K562 (cell line): ENCODE results near the gene LSM14B. TPM values are rescaled to one million over a fixed set of nuclear protein-coding genes. Genes with fewer than 3 reads are reported as not detected.

Experiments
- ATAC-seq: fragments of 200-7000 bp; cut with Tn5 transposase; 3 replicates; pipeline ENCODE4 v1.9.1; 2020; ENCODE audit warnings: moderate library complexity
- BruUV-seq: library from RNA; stranded (reverse); fragments of 400-500 nt; replicated peaks from 2 replicates; lab custom pipeline; 2021; lab: Mats Ljungman, UMichigan
- CTCF ChIA-PET: fragments of 300-600 bp; formaldehyde crosslinking; extraction: SDS; loops from one replicate; lab custom pipeline; 2021; ENCODE audit warnings: low intra/inter-chr PET ratio; lab: Yijun Ruan, JAX
- POLR2A ChIA-PET: fragments of 300-600, 350-650 bp; sonication (Branson Sonifier 250); formaldehyde crosslinking; extraction: SDS; loops from one replicate; lab custom pipeline; 2021; ENCODE audit warnings: antibody characterized with exemption, inconsistent platforms; lab: Yijun Ruan, JAX
- DNase-seq, 4 experiments: peaks; one replicate each; pipeline versions ENCODE4 v3.0.0 to v3.0.0-alpha.2; 2011 to 2018; ENCODE audit warnings: low spot score in 3 of 4, mixed read lengths in 3 of 4; ENCODE audit errors: extremely low read depth in 1 of 4
- FAIRE-seq: peaks from 2 replicates; lab custom pipeline; 2011; peaks lifted over from hg19 to GRCh38; lab: Jason Lieb, UNC
- H2AFZ ChIP-seq: 2 replicates; pipeline ENCODE4 v1.6.0; 2011; ENCODE audit warnings: low read depth, low read length, control low read depth, inconsistent platforms
- H3K27ac ChIP-seq: fragments of 200-600 bp; 3 replicates; pipeline ENCODE4 v1.8.0; 2011; ENCODE audit warnings: low read depth, mild to moderate bottlenecking, control low read depth, inconsistent platforms, low read length, moderate library complexity, mixed read lengths; ENCODE audit errors: extremely low read depth
- H3K27me3 ChIP-seq, 2 experiments: fragments of 300-600 bp in 1 of 2; 2 replicates in 1 of 2; 3 replicates in 1 of 2; pipeline versions ENCODE4 v1.6.0 to v1.8.0; 2011; ENCODE audit warnings: inconsistent platforms in 2 of 2, low read length in 2 of 2, mild to moderate bottlenecking in 1 of 2, mixed read lengths in 1 of 2, moderate library complexity in 1 of 2; ENCODE audit not compliant: control insufficient read depth in 2 of 2, insufficient read depth in 2 of 2
- H3K36me3 ChIP-seq: fragments of 300-600 bp; 3 replicates; pipeline ENCODE4 v1.8.0; 2011; ENCODE audit warnings: mild to moderate bottlenecking, low read length, inconsistent platforms; ENCODE audit not compliant: control insufficient read depth, insufficient read depth
- H3K4me1 ChIP-seq, 2 experiments: fragments of 200-600 bp in 1 of 2; replicated peaks in 1 of 2; 2 replicates in 1 of 2; 3 replicates in 1 of 2; pipeline versions ENCODE4 v1.5.1 to v1.8.0; 2011; ENCODE audit warnings: inconsistent platforms in 2 of 2, low read length in 2 of 2, mild to moderate bottlenecking in 1 of 2, mixed read lengths in 1 of 2, moderate library complexity in 1 of 2; ENCODE audit not compliant: control insufficient read depth in 2 of 2, insufficient read depth in 2 of 2
- H3K4me2 ChIP-seq: 2 replicates; pipeline ENCODE4 v1.6.1; 2011; ENCODE audit warnings: low read length, control low read depth, inconsistent platforms, mixed read lengths; ENCODE audit not compliant: insufficient read depth
- H3K4me3 ChIP-seq: fragments of 200-600 bp; sonication (generic), shearing (Covaris generic); 2 replicates; pipeline ENCODE4 v1.5.1; 2016; ENCODE audit warnings: control low read depth, inconsistent platforms
- H3K79me2 ChIP-seq: fragments of 200-600 bp; 3 replicates; pipeline ENCODE4 v1.8.0; 2011; ENCODE audit warnings: low read length, inconsistent platforms; ENCODE audit not compliant: control insufficient read depth, insufficient read depth
- H3K9ac ChIP-seq, 2 experiments: 2 replicates each; pipeline versions ENCODE4 v1.6.0 to v1.6.1; 2011; ENCODE audit warnings: low read depth in 2 of 2, low read length in 2 of 2, control low read depth in 1 of 2, inconsistent platforms in 1 of 2, mild to moderate bottlenecking in 1 of 2, mixed read lengths in 1 of 2; ENCODE audit not compliant: insufficient read depth in 1 of 2
- H3K9me1 ChIP-seq: one replicate; pipeline ENCODE4 v1.6.0; 2011; ENCODE audit warnings: inconsistent platforms, mild to moderate bottlenecking, low read length, moderate library complexity; ENCODE audit not compliant: control insufficient read depth, insufficient read depth
- H3K9me3 ChIP-seq: replicated peaks from 2 replicates; pipeline ENCODE4 v1.5.1; 2011; ENCODE audit warnings: low read depth, low read length, inconsistent platforms; ENCODE audit not compliant: control insufficient read depth, insufficient read depth
- H4K20me1 ChIP-seq: replicated peaks from 2 replicates; pipeline ENCODE4 v1.6.1; 2011; ENCODE audit warnings: low read length, inconsistent platforms, mixed read lengths; ENCODE audit not compliant: control insufficient read depth, insufficient read depth
- ADNP ChIP-seq: fragments of 200-800 bp; sonication (Bioruptor generic); IDR thresholded peaks from 2 replicates; pipeline ENCODE4 v1.6.1; 2016; ENCODE audit warnings: missing genetic modification characterization, missing compliant biosample characterization
- ELF2 ChIP-seq: fragments of 250-450 bp; sonication (Bioruptor Pico); IDR thresholded peaks from 2 replicates; pipeline ENCODE4 v1.5.0; 2021; ENCODE audit warnings: mild to moderate bottlenecking
- ETV5 ChIP-seq: sonication (generic); formaldehyde crosslinking; IDR thresholded peaks from 2 replicates; pipeline ENCODE4 v1.4.0; 2020; ENCODE audit warnings: low read depth, mild to moderate bottlenecking, missing genetic modification reagents
- U2AF2 ChIP-seq: fragments of 200-400 bp; formaldehyde crosslinking; optimal IDR thresholded peaks from 2 replicates; pipeline ENCODE3; 2017; ENCODE audit warnings: low read depth, mild to moderate bottlenecking, low read length
- ZNF232 ChIP-seq: sonication (generic); formaldehyde crosslinking; IDR thresholded peaks from 2 replicates; pipeline ENCODE4 v1.8.0; 2022; ENCODE audit warnings: mild to moderate bottlenecking, missing genetic modification reagents
- ZNF384 ChIP-seq: IDR thresholded peaks from 2 replicates; pipeline ENCODE4 v1.6.1; 2012; ENCODE audit warnings: low read depth, low read length, improper control_type of control experiment
- WGBS: fragments of 100-300 bp; shearing (Covaris generic); methylation state at CpG from one replicate; pipeline ENCODE4 v1.1.6; 2016; ENCODE audit warnings: low coverage, mixed read lengths; ENCODE audit not compliant: insufficient coverage; ENCODE audit errors: missing lambda C conversion rate; 5-methylcytosine and 5-hydroxymethylcytosine counted together
- in situ Hi-C: fragments of 300-500 bp; cut with MboI; formaldehyde crosslinking; loops from 4 replicates; pipeline ENCODE4 v1.15.0; 2018; ENCODE audit warnings: inconsistent platforms, mixed read lengths
- intact Hi-C: fragments of 100-400 bp; cut with micrococcal nuclease; formaldehyde crosslinking; loops from 2 replicates; pipeline ENCODE4 v1.14.2; 2022
- polyA plus RNA-seq, 8 experiments: library from polyadenylated mRNA; depleted of rRNA in 4 of 8; stranded (reverse) in 5 of 8; unstranded in 3 of 8; fragments of >200 nt; fragmentation: Nextera tagmentation in 2 of 8; fragmentation: Illumina TruSeq in 1 of 8; extraction: Ambion mirVana in 2 of 8; extraction: Trizol in 1 of 8; gene quantifications; 2 replicates each; pipeline versions ENCODE4 v1.2.1 to v1.2.3, GENCODE V29; 2011 to 2014; ENCODE audit warnings: inconsistent platforms in 1 of 8, missing spikeins in 1 of 8
- total RNA-seq, 7 experiments: library from RNA; depleted of rRNA in 6 of 7; stranded (reverse); fragments of >200 nt in 6 of 7; fragmentation: Illumina TruSeq in 2 of 7; extraction: Trizol in 2 of 7; gene quantifications; 2 replicates each; pipeline versions ENCODE4 v1.2.1 to v1.2.3, GENCODE V29; 2011 to 2021; ENCODE audit warnings: low replicate concordance in 1 of 7
- TF ChIP-seq, protein P1 (sequence below): fragments of 450-650 bp; formaldehyde crosslinking; IDR thresholded peaks from 2 replicates; pipeline ENCODE4 v1.4.0; 2020; ENCODE audit warnings: mild to moderate bottlenecking, moderate library complexity
- TF ChIP-seq, protein P2 (sequence below), 2 experiments: fragments of 150-350 bp in 1 of 2; IDR thresholded peaks; 2 replicates each; pipeline ENCODE4 v1.6.1; 2012 to 2016; ENCODE audit warnings: low read depth in 2 of 2, low read length in 2 of 2, mild to moderate bottlenecking in 1 of 2, moderate library complexity in 1 of 2
- TF ChIP-seq, protein P3 (sequence below): sonication (generic); formaldehyde crosslinking; IDR thresholded peaks from 2 replicates; pipeline ENCODE4 v1.8.0; 2022; ENCODE audit warnings: mild to moderate bottlenecking, missing genetic modification reagents
- TF ChIP-seq, protein P4 (sequence below), 3 experiments: fragments of 200-800 bp in 1 of 3; sonication (Bioruptor generic) in 1 of 3; sonication (generic) in 1 of 3; formaldehyde crosslinking in 1 of 3; IDR thresholded peaks; 2 replicates each; pipeline versions ENCODE4 v1.6.1 to v1.8.0; 2016 to 2022; ENCODE audit warnings: mild to moderate bottlenecking in 2 of 3, missing compliant biosample characterization in 2 of 3, missing genetic modification characterization in 2 of 3, missing genetic modification reagents in 1 of 3

The LSM14B gene
- total and polyA plus RNA-seq, 9 of the 15 experiments (the other 6 are each of a cell fraction or from before 2014, with no cell fraction given): 0.66 to 36.0 (median 20.2) TPM

DNA sequence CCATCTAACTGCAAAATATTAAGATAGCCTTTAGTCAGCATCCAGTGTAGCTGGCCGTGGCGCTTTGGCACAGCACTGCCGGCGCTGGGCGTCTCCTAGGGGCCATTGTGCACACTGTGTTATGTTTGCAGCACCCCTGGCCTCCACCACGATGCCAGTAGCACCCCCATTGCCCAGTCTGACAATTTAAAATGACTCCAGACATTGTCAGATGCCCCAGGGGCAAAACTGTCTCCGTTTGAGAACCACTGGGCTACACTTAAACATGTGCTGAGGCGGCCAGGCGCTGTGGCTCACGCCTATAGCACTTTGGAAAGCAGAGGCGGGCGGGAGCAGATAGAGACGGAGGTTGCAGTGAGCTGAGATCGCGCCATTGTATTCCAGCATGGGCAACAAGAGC, 54.6 kb downstream of the LSM14B start (continued):
- TF ChIP-seq, protein P1, sequence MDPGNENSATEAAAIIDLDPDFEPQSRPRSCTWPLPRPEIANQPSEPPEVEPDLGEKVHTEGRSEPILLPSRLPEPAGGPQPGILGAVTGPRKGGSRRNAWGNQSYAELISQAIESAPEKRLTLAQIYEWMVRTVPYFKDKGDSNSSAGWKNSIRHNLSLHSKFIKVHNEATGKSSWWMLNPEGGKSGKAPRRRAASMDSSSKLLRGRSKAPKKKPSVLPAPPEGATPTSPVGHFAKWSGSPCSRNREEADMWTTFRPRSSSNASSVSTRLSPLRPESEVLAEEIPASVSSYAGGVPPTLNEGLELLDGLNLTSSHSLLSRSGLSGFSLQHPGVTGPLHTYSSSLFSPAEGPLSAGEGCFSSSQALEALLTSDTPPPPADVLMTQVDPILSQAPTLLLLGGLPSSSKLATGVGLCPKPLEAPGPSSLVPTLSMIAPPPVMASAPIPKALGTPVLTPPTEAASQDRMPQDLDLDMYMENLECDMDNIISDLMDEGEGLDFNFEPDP: no peak
- TF ChIP-seq ADNP: no peak
- TF ChIP-seq ZNF232 (CRISPR knock-in tag): no peak
- TF ChIP-seq U2AF2: no peak
- no peak for TF ChIP-seq ELF2 (CRISPR knock-in tag)
- TF ChIP-seq ETV5: no peak

DNA sequence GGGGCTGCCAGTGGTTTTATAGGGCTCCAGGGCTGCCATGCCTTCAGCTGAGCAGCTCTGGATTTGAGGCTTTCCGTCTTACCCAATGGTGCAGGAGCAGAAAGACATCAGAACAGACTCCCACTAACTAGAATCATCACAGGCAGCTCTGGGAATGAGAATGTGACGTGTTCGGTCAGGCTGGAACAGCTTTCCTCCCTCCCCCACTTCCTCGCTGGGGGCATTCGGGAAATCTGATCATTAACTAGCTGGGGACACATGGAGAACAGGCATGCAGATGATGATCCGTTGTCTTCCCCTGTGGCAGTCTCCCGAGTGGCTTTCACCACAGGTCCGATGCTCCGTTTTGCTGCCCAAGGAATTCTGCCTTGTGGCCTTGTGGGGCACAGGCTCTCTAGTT, 55.0 kb downstream of the LSM14B start:
- WGBS: 90% methylated on average over 8 of the region's 9 CpGs
- no peak for FAIRE-seq
- intact Hi-C loops: no loop called here
- in situ Hi-C loops: no loop called here
- Histone ChIP-seq H2AFZ (no peak overlapping the region), H3K4me2 (no peak overlapping the region), H3K4me1 (peaks cover under 1 to 5% of the 10 kb centered on the region in 2 experiments; a peak in 4 of 5 replicates), H3K79me2 (peaks cover 7% of the 10 kb centered on the region), H3K9me1 (no peaks in the 10 kb centered on the region), H3K9ac (0 out of 4 replicates have a peak overlapping the region, but pooled peaks of 1 of the 2 experiments have one; percentile 17), H3K36me3 (peaks cover 70% of the 10 kb centered on the region; the same call in 2 of the 3 replicates), H3K27me3 (no peaks in the 10 kb centered on the region), H3K27ac (no peak overlapping the region), H3K4me3 (no peak overlapping the region), H3K9me3 (no peaks in the 10 kb centered on the region), H4K20me1 (no peaks in the 10 kb centered on the region)
- CTCF ChIA-PET: no interaction called here
- ATAC-seq: no peak
- no peak for DNase-seq
- POLR2A ChIA-PET: interaction anchor here (0.6 kb wide), 1 partner anchor 87 kb away, joined by 3 read pairs; no protein-coding TSS in a partner anchor
- no TSS peak for BruUV-seq
- TF ChIP-seq ZNF384: no peak
- TF ChIP-seq, protein P2, sequence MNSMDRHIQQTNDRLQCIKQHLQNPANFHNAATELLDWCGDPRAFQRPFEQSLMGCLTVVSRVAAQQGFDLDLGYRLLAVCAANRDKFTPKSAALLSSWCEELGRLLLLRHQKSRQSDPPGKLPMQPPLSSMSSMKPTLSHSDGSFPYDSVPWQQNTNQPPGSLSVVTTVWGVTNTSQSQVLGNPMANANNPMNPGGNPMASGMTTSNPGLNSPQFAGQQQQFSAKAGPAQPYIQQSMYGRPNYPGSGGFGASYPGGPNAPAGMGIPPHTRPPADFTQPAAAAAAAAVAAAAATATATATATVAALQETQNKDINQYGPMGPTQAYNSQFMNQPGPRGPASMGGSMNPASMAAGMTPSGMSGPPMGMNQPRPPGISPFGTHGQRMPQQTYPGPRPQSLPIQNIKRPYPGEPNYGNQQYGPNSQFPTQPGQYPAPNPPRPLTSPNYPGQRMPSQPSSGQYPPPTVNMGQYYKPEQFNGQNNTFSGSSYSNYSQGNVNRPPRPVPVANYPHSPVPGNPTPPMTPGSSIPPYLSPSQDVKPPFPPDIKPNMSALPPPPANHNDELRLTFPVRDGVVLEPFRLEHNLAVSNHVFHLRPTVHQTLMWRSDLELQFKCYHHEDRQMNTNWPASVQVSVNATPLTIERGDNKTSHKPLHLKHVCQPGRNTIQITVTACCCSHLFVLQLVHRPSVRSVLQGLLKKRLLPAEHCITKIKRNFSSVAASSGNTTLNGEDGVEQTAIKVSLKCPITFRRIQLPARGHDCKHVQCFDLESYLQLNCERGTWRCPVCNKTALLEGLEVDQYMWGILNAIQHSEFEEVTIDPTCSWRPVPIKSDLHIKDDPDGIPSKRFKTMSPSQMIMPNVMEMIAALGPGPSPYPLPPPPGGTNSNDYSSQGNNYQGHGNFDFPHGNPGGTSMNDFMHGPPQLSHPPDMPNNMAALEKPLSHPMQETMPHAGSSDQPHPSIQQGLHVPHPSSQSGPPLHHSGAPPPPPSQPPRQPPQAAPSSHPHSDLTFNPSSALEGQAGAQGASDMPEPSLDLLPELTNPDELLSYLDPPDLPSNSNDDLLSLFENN (IDR thresholded peaks at IDR 0.05; ENCODE audit: low read depth in 2 of 2, low read length in 2 of 2): no peak
- TF ChIP-seq, protein P3, sequence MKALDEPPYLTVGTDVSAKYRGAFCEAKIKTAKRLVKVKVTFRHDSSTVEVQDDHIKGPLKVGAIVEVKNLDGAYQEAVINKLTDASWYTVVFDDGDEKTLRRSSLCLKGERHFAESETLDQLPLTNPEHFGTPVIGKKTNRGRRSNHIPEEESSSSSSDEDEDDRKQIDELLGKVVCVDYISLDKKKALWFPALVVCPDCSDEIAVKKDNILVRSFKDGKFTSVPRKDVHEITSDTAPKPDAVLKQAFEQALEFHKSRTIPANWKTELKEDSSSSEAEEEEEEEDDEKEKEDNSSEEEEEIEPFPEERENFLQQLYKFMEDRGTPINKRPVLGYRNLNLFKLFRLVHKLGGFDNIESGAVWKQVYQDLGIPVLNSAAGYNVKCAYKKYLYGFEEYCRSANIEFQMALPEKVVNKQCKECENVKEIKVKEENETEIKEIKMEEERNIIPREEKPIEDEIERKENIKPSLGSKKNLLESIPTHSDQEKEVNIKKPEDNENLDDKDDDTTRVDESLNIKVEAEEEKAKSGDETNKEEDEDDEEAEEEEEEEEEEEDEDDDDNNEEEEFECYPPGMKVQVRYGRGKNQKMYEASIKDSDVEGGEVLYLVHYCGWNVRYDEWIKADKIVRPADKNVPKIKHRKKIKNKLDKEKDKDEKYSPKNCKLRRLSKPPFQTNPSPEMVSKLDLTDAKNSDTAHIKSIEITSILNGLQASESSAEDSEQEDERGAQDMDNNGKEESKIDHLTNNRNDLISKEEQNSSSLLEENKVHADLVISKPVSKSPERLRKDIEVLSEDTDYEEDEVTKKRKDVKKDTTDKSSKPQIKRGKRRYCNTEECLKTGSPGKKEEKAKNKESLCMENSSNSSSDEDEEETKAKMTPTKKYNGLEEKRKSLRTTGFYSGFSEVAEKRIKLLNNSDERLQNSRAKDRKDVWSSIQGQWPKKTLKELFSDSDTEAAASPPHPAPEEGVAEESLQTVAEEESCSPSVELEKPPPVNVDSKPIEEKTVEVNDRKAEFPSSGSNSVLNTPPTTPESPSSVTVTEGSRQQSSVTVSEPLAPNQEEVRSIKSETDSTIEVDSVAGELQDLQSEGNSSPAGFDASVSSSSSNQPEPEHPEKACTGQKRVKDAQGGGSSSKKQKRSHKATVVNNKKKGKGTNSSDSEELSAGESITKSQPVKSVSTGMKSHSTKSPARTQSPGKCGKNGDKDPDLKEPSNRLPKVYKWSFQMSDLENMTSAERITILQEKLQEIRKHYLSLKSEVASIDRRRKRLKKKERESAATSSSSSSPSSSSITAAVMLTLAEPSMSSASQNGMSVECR (CRISPR knock-in tag): no peak
- TF ChIP-seq, protein P4, sequence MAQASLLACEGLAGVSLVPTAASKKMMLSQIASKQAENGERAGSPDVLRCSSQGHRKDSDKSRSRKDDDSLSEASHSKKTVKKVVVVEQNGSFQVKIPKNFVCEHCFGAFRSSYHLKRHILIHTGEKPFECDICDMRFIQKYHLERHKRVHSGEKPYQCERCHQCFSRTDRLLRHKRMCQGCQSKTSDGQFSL (CRISPR knock-in tag; IDR thresholded peaks at IDR 0.05): no peak
- TF ChIP-seq, protein P4 (tag; IDR thresholded peaks at IDR 0.05): no peak
